B cell (primary cell): Measurements from ENCODE around the gene CREBBP. TPM values are rescaled to one million over a fixed set of nuclear protein-coding genes. Genes with fewer than 3 reads are reported as not detected.

Source experiments
- ATAC-seq: fragments of 200-7000 bp; cut with Tn5 transposase; one replicate; pipeline ENCODE4 v1.10.0; 2021; ENCODE audit warnings: low read depth, mild to moderate bottlenecking, moderate number of reproducible peaks, moderate library complexity
- CTCF ChIA-PET: fragments of 350-600 bp; sonication (Branson Sonifier 250); formaldehyde crosslinking; loops from one replicate; lab custom pipeline; 2021; ENCODE audit warnings: antibody characterized with exemption, inconsistent platforms; lab: Charles Lee
- POLR2A ChIA-PET: fragments of 350-600 bp; sonication (Branson Sonifier 250); formaldehyde crosslinking; loops from one replicate; lab custom pipeline; 2021; ENCODE audit warnings: antibody characterized with exemption; lab: Charles Lee
- DNase-seq: peaks from one replicate; pipeline ENCODE4 v3.0.0; 2013
- H2AFZ ChIP-seq: 2 replicates; pipeline ENCODE4 v1.6.1; 2012; ENCODE audit warnings: mild to moderate bottlenecking, low read depth, low read length; ENCODE audit not compliant: insufficient read depth, poor library complexity, severe bottlenecking
- H3K27ac ChIP-seq, 2 donors: 1 replicate in 1 of 2; 2 replicates in 1 of 2; pipeline ENCODE4 v1.5.1; 2012 to 2013; ENCODE audit warnings: low read length in 2 of 2, mild to moderate bottlenecking in 2 of 2, moderate library complexity in 1 of 2
- H3K27me3 ChIP-seq, 4 experiments: fragments of 200-600 bp in 1 of 4; sonication (generic) in 1 of 4; replicated peaks in 1 of 4; 1 replicate in 2 of 4; 2 replicates in 2 of 4; pipeline versions ENCODE4 v1.6.1 to v1.7.0; 2013 to 2016; ENCODE audit warnings: low read length in 3 of 4, mild to moderate bottlenecking in 2 of 4, mixed read lengths in 1 of 4, moderate library complexity in 1 of 4; ENCODE audit not compliant: insufficient read depth in 4 of 4, control insufficient read depth in 3 of 4; ENCODE audit errors: control extremely low read depth in 1 of 4
- H3K36me3 ChIP-seq, 2 experiments: replicated peaks in 1 of 2; 1 replicate in 1 of 2; 2 replicates in 1 of 2; pipeline versions ENCODE4 v1.6.1 to v1.7.1; 2013; ENCODE audit warnings: low read length in 1 of 2; ENCODE audit not compliant: insufficient read depth in 2 of 2, control insufficient read depth in 1 of 2; ENCODE audit errors: control extremely low read depth in 1 of 2, extremely low read depth in 1 of 2
- H3K4me1 ChIP-seq, 2 donors: fragments of 200-600 bp in 1 of 2; sonication (generic) in 1 of 2; 1 replicate in 1 of 2; 2 replicates in 1 of 2; pipeline versions ENCODE4 v1.5.1 to v1.6.1; 2013 to 2017; ENCODE audit warnings: low read length in 2 of 2; ENCODE audit not compliant: control insufficient read depth in 2 of 2, insufficient read depth in 2 of 2
- H3K4me2 ChIP-seq: replicated peaks from 2 replicates; pipeline ENCODE3; 2012; ENCODE audit warnings: mild to moderate bottlenecking, low read depth, low read length; ENCODE audit not compliant: poor library complexity, severe bottlenecking
- H3K4me3 ChIP-seq, 5 experiments: fragments of 200-600 bp in 1 of 5; sonication (generic) in 1 of 5; 1 replicate in 3 of 5; 2 replicates in 2 of 5; pipeline versions ENCODE4 v1.5.1 to v1.7.0; 2011 to 2016; ENCODE audit warnings: low read length in 4 of 5, mild to moderate bottlenecking in 4 of 5, low read depth in 2 of 5, control low read depth in 1 of 5, moderate library complexity in 1 of 5; ENCODE audit not compliant: insufficient read depth in 1 of 5; ENCODE audit errors: control extremely low read depth in 1 of 5, extremely low read depth in 1 of 5
- H3K79me2 ChIP-seq: fragments of 200-600 bp; sonication (generic); one replicate; pipeline ENCODE4 v1.6.0; 2016; ENCODE audit warnings: low read length; ENCODE audit not compliant: control insufficient read depth, insufficient read depth
- H3K9ac ChIP-seq: fragments of 200-600 bp; sonication (generic); 2 replicates; pipeline ENCODE4 v1.6.1; 2017; ENCODE audit warnings: mild to moderate bottlenecking, low read length, moderate library complexity
- H3K9me3 ChIP-seq, 3 donors: one replicate each; pipeline versions ENCODE4 v1.6.1 to v1.7.1; 2013; ENCODE audit warnings: low read length in 2 of 3; ENCODE audit not compliant: control insufficient read depth in 2 of 3, insufficient read depth in 1 of 3; ENCODE audit errors: control extremely low read depth in 1 of 3
- H4K20me1 ChIP-seq: 2 replicates; pipeline ENCODE4 v1.6.0; 2012; ENCODE audit warnings: mild to moderate bottlenecking, low read length; ENCODE audit not compliant: insufficient read depth, control insufficient read depth, poor library complexity, severe bottlenecking
- H3K27ac Mint-ChIP-seq: one replicate; pipeline ENCODE4 v1.8.0; 2021; ENCODE audit warnings: mixed read lengths
- H3K27me3 Mint-ChIP-seq: one replicate; pipeline ENCODE4 v1.8.0; 2021; ENCODE audit warnings: mixed read lengths
- H3K4me1 Mint-ChIP-seq: one replicate; pipeline ENCODE4 v1.8.0; 2021; ENCODE audit warnings: mixed read lengths
- H3K4me3 Mint-ChIP-seq: one replicate; pipeline ENCODE4 v1.8.0; 2021; ENCODE audit warnings: mixed read lengths
- H3K9me3 Mint-ChIP-seq: one replicate; pipeline ENCODE4 v1.8.0; 2022; ENCODE audit warnings: mixed read lengths; ENCODE audit not compliant: insufficient read depth
- CTCF ChIP-seq: fragments of 200-600 bp; IDR thresholded peaks from one replicate; pipeline ENCODE4 v1.8.0; 2022; ENCODE audit warnings: antibody characterized with exemption, mild to moderate bottlenecking
- EZH2 ChIP-seq: IDR thresholded peaks from 2 replicates; pipeline ENCODE4 v1.6.1; 2012; ENCODE audit warnings: borderline replicate concordance, low read depth, mild to moderate bottlenecking, moderate library complexity, low read length; ENCODE audit not compliant: insufficient read depth, poor library complexity, severe bottlenecking
- WGBS: methylation state at CpG from one replicate; pipeline ENCODE4 v1.1.5; 2013; ENCODE audit warnings: missing lambda C conversion rate; ENCODE audit not compliant: insufficient coverage; 5-methylcytosine and 5-hydroxymethylcytosine counted together
- intact Hi-C: fragments of 100-400 bp; cut with micrococcal nuclease; formaldehyde crosslinking; loops from one replicate; pipeline ENCODE4 v1.10.0; 2022
- polyA plus RNA-seq: library from polyadenylated mRNA; depleted of rRNA; stranded (reverse); fragments of >200 nt; gene quantifications from 2 replicates; pipeline ENCODE4 v1.2.3, GENCODE V29; 2012
- total RNA-seq, 2 donors: library from RNA; stranded (reverse); fragments of 120-200 nt in 1 of 2; gene quantifications; 1 replicate in 1 of 2; 2 replicates in 1 of 2; pipeline versions ENCODE4 v1.2.3 to v1.2.4, GENCODE V29; 2013 to 2022

CREBBP gene
- total and polyA plus RNA-seq, 2 donors (not counting 1 experiment from before 2014, with no cell fraction given) = 27.6 to 206 TPM

GRCh38 chr16:3797473-3797872 is 83.0 kb downstream of the CREBBP start:
- peak overlapping the region; percentile 60 for H3K4me2 ChIP-seq
- peaks cover 43 to 48% of the 10 kb centered on the region in 2 donors for H3K4me1 ChIP-seq
- no peaks in the 10 kb centered on the region for H3K9me3 Mint-ChIP-seq
- no CpG with 5 or more reads among the region's 1 CpG for WGBS
- peak overlapping the region; percentile 57 for H3K4me3 Mint-ChIP-seq
- peaks cover 74% of the 10 kb centered on the region for H3K4me1 Mint-ChIP-seq
- ATAC-seq (no peak), DNase-seq (no peak)
- POLR2A ChIA-PET = no interaction called here
- peaks cover 0 to 13% of the 10 kb centered on the region in 2 experiments for H3K36me3 ChIP-seq
- H3K9me3 ChIP-seq = no peaks in the 10 kb centered on the region
- H3K9ac ChIP-seq = peak overlapping the region; percentile 27
- TF ChIP-seq EZH2 = no peak
- no peak for TF ChIP-seq CTCF
- peak overlapping the region in 1 of 5 experiments; percentile 32 for H3K4me3 ChIP-seq
- CTCF ChIA-PET = interaction anchor here (3.2 kb wide), 1 partner anchor 81 kb away, joined by 10 read pairs; no protein-coding TSS in a partner anchor
- no peaks in the 10 kb centered on the region for H3K27me3 ChIP-seq
- no peaks in the 10 kb centered on the region for H3K27me3 Mint-ChIP-seq
- peak overlapping the region in 1 of 2 donors; percentile 74 for H3K27ac ChIP-seq
- H4K20me1 ChIP-seq = peaks cover 78% of the 10 kb centered on the region
- H3K79me2 ChIP-seq = peaks cover 100% of the 10 kb centered on the region
- no peak overlapping the region for H2AFZ ChIP-seq
- no peak overlapping the region for H3K27ac Mint-ChIP-seq
- intact Hi-C loops = no loop called here

GRCh38 chr16:3793161-3793576 is 87.3 kb downstream of the CREBBP start:
- H3K27me3 ChIP-seq = no peaks in the 10 kb centered on the region
- no peak overlapping the region for H3K4me3 Mint-ChIP-seq
- WGBS = 93% methylated on average over 15 of the region's 16 CpGs
- DNase-seq (no peak), ATAC-seq (no peak)
- peaks cover 33% of the 10 kb centered on the region in 2 donors for H3K4me1 ChIP-seq
- peaks cover 57% of the 10 kb centered on the region for H3K4me1 Mint-ChIP-seq
- H3K4me2 ChIP-seq = no peak overlapping the region
- H4K20me1 ChIP-seq = peaks cover 88% of the 10 kb centered on the region
- TF ChIP-seq CTCF (no peak), EZH2 (no peak)
- ChIA-PET POLR2A (no interaction called here), CTCF (no interaction called here)
- H3K9me3 ChIP-seq = no peaks in the 10 kb centered on the region
- intact Hi-C loops = no loop called here
- no peak overlapping the region for H3K4me3 ChIP-seq
- no peaks in the 10 kb centered on the region for H3K9me3 Mint-ChIP-seq
- no peak overlapping the region for H3K27ac Mint-ChIP-seq
- no peak overlapping the region for H2AFZ ChIP-seq
- H3K9ac ChIP-seq = no peak overlapping the region
- H3K27me3 Mint-ChIP-seq = no peaks in the 10 kb centered on the region
- H3K79me2 ChIP-seq = peaks cover 100% of the 10 kb centered on the region
- peaks cover 3 to 42% of the 10 kb centered on the region in 2 experiments for H3K36me3 ChIP-seq
- H3K27ac ChIP-seq = no peak overlapping the region
